ENCODE data around the gene KRAS. TPM values are rescaled to one million over a fixed set of nuclear protein-coding genes. Genes with fewer than 3 reads are reported as not detected.

KRAS gene
- total RNA-seq, 1 experiment from 2014 or later, result 47.5 TPM

GRCh38 chr12:25208554-25208953 lies 42.2 kb downstream of the KRAS start:
- no peaks in the 10 kb centered on the region for H3K27me3 ChIP-seq (ENCODE audit: insufficient read depth, low read length)
- no peak overlapping the region for H3K14ac ChIP-seq (ENCODE audit: insufficient read depth, low read length)
- H3K27ac ChIP-seq (ENCODE audit: insufficient read length, low read depth, low read length), result no peak overlapping the region
- H3K79me1 ChIP-seq (ENCODE audit: insufficient read depth, low read depth, low read length, poor library complexity, severe bottlenecking), result no peaks in the 10 kb centered on the region
- H3K18ac ChIP-seq (ENCODE audit: insufficient read length, low read depth, low read length), result no peak overlapping the region
- no peak overlapping the region for H2BK15ac ChIP-seq (ENCODE audit: low read depth, low read length)
- no peak overlapping the region for H2BK20ac ChIP-seq (ENCODE audit: low read depth, low read length, poor library complexity, severe bottlenecking)
- H4K8ac ChIP-seq (replicated peaks; ENCODE audit: insufficient read length, low read depth, low read length), result no peak overlapping the region
- H3K4me2 ChIP-seq (ENCODE audit: insufficient read depth, insufficient read length, low read length), result no peak overlapping the region
- Mint-ChIP-seq H3K9me3 (no peaks in the 10 kb centered on the region), H3K27me3 (ENCODE audit: low read depth) (no peaks in the 10 kb centered on the region), H3K4me3 (no peak overlapping the region), H3K4me1 (no peaks in the 10 kb centered on the region), H3K36me3 (ENCODE audit: insufficient read depth in 1 of 3, low read depth in 3 of 3) (peaks cover 3 to 20% (median 13%) of the 10 kb centered on the region in 3 experiments; a peak in 5 of 7 replicates), H3K27ac (no peak overlapping the region)
- no peak overlapping the region for H3K23ac ChIP-seq (ENCODE audit: insufficient read length, low read depth, low read length)
- no peak overlapping the region for H3K9ac ChIP-seq (ENCODE audit: extremely low read depth, insufficient read length, low read length)
- TF ChIP-seq, protein P1, sequence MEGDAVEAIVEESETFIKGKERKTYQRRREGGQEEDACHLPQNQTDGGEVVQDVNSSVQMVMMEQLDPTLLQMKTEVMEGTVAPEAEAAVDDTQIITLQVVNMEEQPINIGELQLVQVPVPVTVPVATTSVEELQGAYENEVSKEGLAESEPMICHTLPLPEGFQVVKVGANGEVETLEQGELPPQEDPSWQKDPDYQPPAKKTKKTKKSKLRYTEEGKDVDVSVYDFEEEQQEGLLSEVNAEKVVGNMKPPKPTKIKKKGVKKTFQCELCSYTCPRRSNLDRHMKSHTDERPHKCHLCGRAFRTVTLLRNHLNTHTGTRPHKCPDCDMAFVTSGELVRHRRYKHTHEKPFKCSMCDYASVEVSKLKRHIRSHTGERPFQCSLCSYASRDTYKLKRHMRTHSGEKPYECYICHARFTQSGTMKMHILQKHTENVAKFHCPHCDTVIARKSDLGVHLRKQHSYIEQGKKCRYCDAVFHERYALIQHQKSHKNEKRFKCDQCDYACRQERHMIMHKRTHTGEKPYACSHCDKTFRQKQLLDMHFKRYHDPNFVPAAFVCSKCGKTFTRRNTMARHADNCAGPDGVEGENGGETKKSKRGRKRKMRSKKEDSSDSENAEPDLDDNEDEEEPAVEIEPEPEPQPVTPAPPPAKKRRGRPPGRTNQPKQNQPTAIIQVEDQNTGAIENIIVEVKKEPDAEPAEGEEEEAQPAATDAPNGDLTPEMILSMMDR (conservative IDR thresholded peaks at IDR 0.05), result no peak
- DNase-seq, result no peak
- no peak overlapping the region for H2BK120ac ChIP-seq (ENCODE audit: low read depth, low read length, poor library complexity, severe bottlenecking)
- no peak overlapping the region for H4K91ac ChIP-seq (ENCODE audit: insufficient read length, low read depth, low read length)
- no peaks in the 10 kb centered on the region for H3K4me1 ChIP-seq (ENCODE audit: insufficient read depth, low read length)
- H2BK12ac ChIP-seq (ENCODE audit: insufficient read length, low read depth, low read length), result no peak overlapping the region
- H3K23me2 ChIP-seq (ENCODE audit: insufficient read length, low read depth, low read length, poor library complexity, severe bottlenecking), result no peaks in the 10 kb centered on the region
- no peak overlapping the region for H2BK5ac ChIP-seq (ENCODE audit: insufficient read length, low read length)
- no peak overlapping the region for H4K5ac ChIP-seq (ENCODE audit: insufficient read length, low read depth, low read length)
- H2AFZ ChIP-seq (ENCODE audit: low read length), result no peak overlapping the region
- no peak overlapping the region for H3K56ac ChIP-seq (ENCODE audit: insufficient read length, low read depth, low read length)
- WGBS (ENCODE audit: extremely low coverage, insufficient read length, low lambda C conversion rate), result no CpG with 5 or more reads among the region's 1 CpG
- no peaks in the 10 kb centered on the region for H4K20me1 ChIP-seq (ENCODE audit: control insufficient read depth, insufficient read depth, insufficient read length)
- H2AK5ac ChIP-seq (ENCODE audit: insufficient read length, low read length), result no peak overlapping the region
- H3K9me3 ChIP-seq (ENCODE audit: control insufficient read depth, low read depth, low read length), result no peaks in the 10 kb centered on the region
- H3K4ac ChIP-seq (ENCODE audit: low read depth, low read length), result no peak overlapping the region
- H3K79me2 ChIP-seq (ENCODE audit: insufficient read depth, low read length), result no peaks in the 10 kb centered on the region
- H3T11ph ChIP-seq (ENCODE audit: low read length), result no peak overlapping the region
